HEK293T (cell line): ENCODE results near the gene SLC38A10.

Experiments used
- CTCF ChIA-PET: fragments of 350-600 bp; formaldehyde crosslinking; extraction: SDS; loops from one replicate; lab custom pipeline; 2021; ENCODE audit warnings: antibody characterized with exemption, inconsistent platforms; lab: Yijun Ruan, JAX
- POLR2A ChIA-PET: fragments of 350-600 bp; formaldehyde crosslinking; extraction: SDS; loops from one replicate; lab custom pipeline; 2020; ENCODE audit warnings: antibody characterized with exemption, inconsistent platforms; lab: Yijun Ruan, JAX
- DNase-seq: peaks from one replicate; pipeline ENCODE4 v3.0.0; 2012; ENCODE audit warnings: mixed read lengths; ENCODE audit errors: extremely low spot score
- ARNT ChIP-seq: fragments of 450-650 bp; IDR thresholded peaks from 2 replicates; pipeline ENCODE4 v1.6.1; 2017; ENCODE audit warnings: mild to moderate bottlenecking
- BHLHE40 ChIP-seq: fragments of 450-650 bp; IDR thresholded peaks from 2 replicates; pipeline ENCODE4 v1.6.1; 2016; ENCODE audit warnings: mild to moderate bottlenecking, moderate library complexity, borderline replicate concordance
- CTBP1 ChIP-seq: fragments of 450-650 bp; IDR thresholded peaks from 2 replicates; pipeline ENCODE4 v1.6.1; 2016; ENCODE audit warnings: borderline replicate concordance
- ELF4 ChIP-seq: fragments of 450-650 bp; IDR thresholded peaks from 2 replicates; pipeline ENCODE4 v1.6.1; 2017; ENCODE audit warnings: antibody characterized with exemption
- FOXA1 ChIP-seq: fragments of 450-650 bp; IDR thresholded peaks from 2 replicates; pipeline ENCODE4 v1.6.1; 2016; ENCODE audit warnings: mild to moderate bottlenecking
- FOXK2 ChIP-seq: fragments of 450-650 bp; IDR thresholded peaks from 2 replicates; pipeline ENCODE4 v1.6.1; 2016; ENCODE audit warnings: mild to moderate bottlenecking
- FOXM1 ChIP-seq: fragments of 450-650 bp; IDR thresholded peaks from 2 replicates; pipeline ENCODE4 v1.6.1; 2017; ENCODE audit warnings: mild to moderate bottlenecking, borderline replicate concordance
- HDGF ChIP-seq: fragments of 450-650 bp; IDR thresholded peaks from 2 replicates; pipeline ENCODE4 v1.6.1; 2017; ENCODE audit warnings: antibody characterized with exemption, borderline replicate concordance
- L3MBTL2 ChIP-seq: fragments of 450-650 bp; conservative IDR thresholded peaks from 2 replicates; pipeline ENCODE4 v1.6.1; 2016; ENCODE audit warnings: mild to moderate bottlenecking
- LEF1 ChIP-seq: fragments of 450-650 bp; IDR thresholded peaks from 2 replicates; pipeline ENCODE4 v1.6.1; 2017; ENCODE audit warnings: mild to moderate bottlenecking, borderline replicate concordance
- NFRKB ChIP-seq: fragments of 450-650 bp; IDR thresholded peaks from 2 replicates; pipeline ENCODE4 v1.6.1; 2016; ENCODE audit warnings: mild to moderate bottlenecking, moderate library complexity
- SP1 ChIP-seq: fragments of 450-650 bp; IDR thresholded peaks from 2 replicates; pipeline ENCODE4 v1.6.1; 2017
- SUZ12 ChIP-seq: fragments of 450-650 bp; IDR thresholded peaks from 2 replicates; pipeline ENCODE4 v1.6.1; 2016; ENCODE audit warnings: mild to moderate bottlenecking
- TARDBP ChIP-seq: fragments of 450-650 bp; IDR thresholded peaks from 2 replicates; pipeline ENCODE4 v1.6.1; 2016
- ZNF384 ChIP-seq: fragments of 450-650 bp; IDR thresholded peaks from 2 replicates; pipeline ENCODE4 v1.6.1; 2016
- TF ChIP-seq, protein P1 (sequence below): fragments of 450-650 bp; IDR thresholded peaks from 2 replicates; pipeline ENCODE4 v1.6.1; 2016

Gene SLC38A10

GRCh38 chr17:81324851-81325713 lies 30.0 kb upstream of the SLC38A10 start:
- CTCF ChIA-PET = interaction anchor here (0.6 to 1.0 kb wide), 2 partner anchors 10 to 11 kb away, joined by 3 to 4 read pairs; no protein-coding TSS in a partner anchor
- DNase-seq = no peak
- no peak for TF ChIP-seq FOXA1
- TF ChIP-seq NFRKB = no peak
- TF ChIP-seq ELF4 = no peak
- no peak for TF ChIP-seq FOXK2
- no peak for TF ChIP-seq L3MBTL2
- TF ChIP-seq SUZ12 = no peak
- TF ChIP-seq, protein P1, sequence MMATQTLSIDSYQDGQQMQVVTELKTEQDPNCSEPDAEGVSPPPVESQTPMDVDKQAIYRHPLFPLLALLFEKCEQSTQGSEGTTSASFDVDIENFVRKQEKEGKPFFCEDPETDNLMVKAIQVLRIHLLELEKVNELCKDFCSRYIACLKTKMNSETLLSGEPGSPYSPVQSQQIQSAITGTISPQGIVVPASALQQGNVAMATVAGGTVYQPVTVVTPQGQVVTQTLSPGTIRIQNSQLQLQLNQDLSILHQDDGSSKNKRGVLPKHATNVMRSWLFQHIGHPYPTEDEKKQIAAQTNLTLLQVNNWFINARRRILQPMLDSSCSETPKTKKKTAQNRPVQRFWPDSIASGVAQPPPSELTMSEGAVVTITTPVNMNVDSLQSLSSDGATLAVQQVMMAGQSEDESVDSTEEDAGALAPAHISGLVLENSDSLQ = no peak
- no peak for TF ChIP-seq FOXM1
- TF ChIP-seq CTBP1 = no peak
- no peak for TF ChIP-seq LEF1
- TF ChIP-seq TARDBP = no peak
- no peak for TF ChIP-seq SP1
- no peak for TF ChIP-seq ARNT
- no peak for TF ChIP-seq HDGF
- POLR2A ChIA-PET = no interaction called here

DNA sequence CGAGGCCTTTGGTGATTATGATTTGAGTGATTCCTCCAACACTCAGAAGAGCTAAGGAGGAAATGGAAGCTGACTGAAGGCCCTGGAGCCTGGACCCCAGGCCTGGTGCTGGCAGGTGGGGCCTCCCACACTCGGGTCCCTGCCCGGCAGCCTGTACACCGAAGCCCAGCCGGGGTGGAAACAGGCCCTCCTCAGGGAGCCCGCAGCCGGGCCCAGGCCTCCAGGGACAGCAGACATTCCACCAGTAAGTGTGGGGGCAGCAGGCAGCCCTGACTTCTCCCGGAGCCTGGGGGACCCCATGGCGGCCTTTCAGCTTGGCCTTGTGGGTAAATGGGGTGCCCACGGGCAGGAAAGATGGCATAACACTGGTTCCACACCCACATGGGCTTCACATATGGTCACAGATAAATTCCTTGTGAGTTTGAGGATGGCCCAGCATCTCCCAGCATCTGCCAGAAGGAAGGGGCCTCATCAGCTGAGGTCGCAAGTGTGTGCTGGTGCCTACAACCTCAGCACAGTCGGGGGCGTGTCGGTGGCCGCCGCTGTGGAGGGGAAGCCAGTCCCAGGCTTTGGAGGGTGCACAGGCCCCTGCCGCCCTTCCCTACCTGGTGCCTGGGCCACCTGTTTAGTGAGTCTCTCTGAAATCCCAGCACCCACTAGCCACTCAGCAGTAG lies 29.2 kb upstream of the SLC38A10 start:
- no peak for DNase-seq
- CTCF ChIA-PET = interaction anchor here (0.6 to 1.0 kb wide), 2 partner anchors 11 kb away, joined by 3 to 4 read pairs; no protein-coding TSS in a partner anchor
- no peak for TF ChIP-seq FOXA1
- TF ChIP-seq BHLHE40 = no peak
- TF ChIP-seq CTBP1 = no peak
- POLR2A ChIA-PET = no interaction called here

DNA sequence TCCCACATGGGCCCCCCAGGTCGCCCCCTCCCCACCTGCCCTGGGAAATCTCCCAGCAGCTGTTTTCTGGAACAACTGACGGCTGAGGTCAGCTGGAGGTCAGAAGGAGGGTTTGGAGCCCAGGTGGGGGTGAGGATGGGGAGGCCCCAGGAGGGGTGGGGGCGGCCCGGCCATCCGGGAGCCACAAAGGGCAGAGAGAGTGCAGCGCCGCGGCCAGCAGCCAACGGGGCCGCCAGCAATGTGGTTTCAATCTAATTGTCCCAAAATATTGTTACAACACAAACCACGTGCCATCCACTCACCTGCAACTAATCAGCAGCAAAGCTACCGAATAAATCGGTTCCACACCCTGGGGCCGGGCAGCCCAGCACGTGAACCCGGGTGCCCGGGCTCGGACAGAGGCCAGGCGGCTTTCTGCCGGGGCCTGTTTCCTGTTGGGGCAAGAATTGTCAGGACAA lies 28.3 kb upstream of the SLC38A10 start:
- TF ChIP-seq FOXK2 (no peak), LEF1 (no peak), ZNF384 (no peak), FOXA1 (no peak), SUZ12 (no peak), HDGF (no peak), TARDBP (no peak), L3MBTL2 (no peak), BHLHE40 (no peak), CTBP1 (no peak), ELF4 (no peak), ARNT (no peak), NFRKB (no peak), FOXM1 (no peak), SP1 (no peak)
- TF ChIP-seq, protein P1 = no peak
- ChIA-PET CTCF (no interaction called here), POLR2A (no interaction called here)
- DNase-seq = no peak

DNA sequence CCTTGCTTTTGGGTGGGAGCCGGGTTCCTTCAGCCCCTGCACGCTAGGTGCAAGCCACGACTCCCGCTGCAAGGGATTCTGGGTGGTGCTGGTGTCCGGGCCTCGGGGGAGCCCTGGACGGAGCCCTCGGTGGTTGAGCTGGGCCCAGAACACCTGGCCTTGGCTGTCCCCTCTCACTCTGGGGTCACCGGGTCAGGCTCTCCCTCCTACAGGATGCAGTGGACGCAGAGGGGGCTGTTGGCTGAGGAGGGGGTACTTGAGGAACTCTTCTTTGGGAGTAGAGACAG lies 27.9 kb upstream of the SLC38A10 start:
- DNase-seq = no peak
- ChIA-PET CTCF (no interaction called here), POLR2A (no interaction called here)
- no peak for TF ChIP-seq SP1
- no peak for TF ChIP-seq SUZ12
- no peak for TF ChIP-seq BHLHE40
- no peak for TF ChIP-seq LEF1
- TF ChIP-seq, protein P1 = no peak
- no peak for TF ChIP-seq ELF4
- TF ChIP-seq L3MBTL2 = no peak
- TF ChIP-seq TARDBP = no peak
- no peak for TF ChIP-seq FOXA1
- no peak for TF ChIP-seq ARNT
- TF ChIP-seq NFRKB = no peak
- TF ChIP-seq ZNF384 = no peak
- no peak for TF ChIP-seq FOXM1
- no peak for TF ChIP-seq FOXK2
- no peak for TF ChIP-seq HDGF

- peak; percentile 82 for DNase-seq
- POLR2A ChIA-PET = interaction anchor here (0.6 kb wide), 1 partner anchor 17 kb away, joined by 3 read pairs; no protein-coding TSS in a partner anchor
- TF ChIP-seq CTBP1 = no peak
- no peak for TF ChIP-seq FOXA1
- TF ChIP-seq, protein P1 = peak; percentile 78
- TF ChIP-seq TARDBP = no peak
- TF ChIP-seq ARNT = no peak
- TF ChIP-seq FOXK2 = no peak
- CTCF ChIA-PET = interaction anchor here (1.2 kb wide), 1 partner anchor 31 kb away, joined by 3 read pairs; no protein-coding TSS in a partner anchor
Observed at GRCh38 chr17:81322271-81323082, 27.4 kb upstream of the SLC38A10 start.
